Right renal cortex interstitium (tissue), 3 donors: Measurements from ENCODE around the gene MRPS35. TPM values are rescaled to one million over a fixed set of nuclear protein-coding genes. Genes with fewer than 3 reads are reported as not detected.

ENCODE experiments used
- DNase-seq, 3 donors: peaks; one replicate each; pipeline ENCODE4 v3.0.0-alpha.2; 2013; ENCODE audit warnings: low read depth in 3 of 3, low spot score in 2 of 3
- polyA plus RNA-seq, 3 donors: library from polyadenylated mRNA; unstranded; fragments of 120-200 nt; gene quantifications; one replicate each; pipeline ENCODE4 v1.2.1, GENCODE V29; 2013; ENCODE audit not compliant: insufficient read length in 3 of 3

The MRPS35 gene
- polyA plus RNA-seq, 3 donors, result 80.9 to 89.9 (median 87.3) TPM

DNA sequence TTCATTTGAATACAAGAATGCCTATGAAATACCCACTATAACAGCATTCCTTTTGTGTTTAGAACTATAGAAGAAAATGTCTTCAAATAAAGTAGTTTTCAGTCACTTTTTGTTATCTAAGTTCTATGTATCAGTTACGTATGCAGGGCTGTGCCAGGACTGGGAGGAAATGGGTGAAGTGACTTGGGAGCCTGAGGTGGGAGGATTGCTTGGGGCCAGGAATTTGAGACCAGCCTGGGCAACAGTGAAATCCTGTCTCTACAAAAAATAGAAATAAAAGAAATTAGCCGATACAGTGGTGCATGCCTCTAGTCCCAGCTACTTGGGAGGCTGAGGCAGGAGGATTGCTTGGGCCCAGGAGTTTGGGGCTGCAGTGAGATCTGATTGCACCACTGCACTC lies 92.3 kb downstream of the MRPS35 start:
- no peak for DNase-seq

DNA sequence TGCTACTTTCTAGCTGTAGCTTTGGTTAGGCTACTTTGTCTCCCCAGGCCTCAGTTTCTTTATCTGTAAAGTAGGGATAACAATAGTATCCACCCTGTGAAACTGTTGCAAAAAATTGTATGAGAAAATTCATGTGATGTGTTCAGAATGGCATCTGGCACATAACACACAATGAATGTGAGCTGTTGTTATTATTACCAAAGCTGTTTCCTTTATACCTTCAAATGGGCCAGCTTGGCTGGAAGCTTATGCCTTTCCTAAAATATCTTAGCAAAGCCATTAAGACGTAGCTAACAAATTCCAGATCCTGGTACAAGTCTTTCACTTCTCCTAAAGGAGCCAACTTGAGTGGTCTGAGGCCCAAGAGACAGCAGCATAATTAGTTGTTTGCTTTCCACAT lies 94.6 kb downstream of the MRPS35 start:
- no peak for DNase-seq

Other genes with a start within 250 kb of the MRPS35 start
- gene PPFIBP1, start 186.6 kb upstream of the MRPS35 start, polyA plus RNA-seq, result 10 to 100 TPM; 66.9 to 90.8 (median 84.2) TPM
- gene REP15, start 14.4 kb upstream of the MRPS35 start, polyA plus RNA-seq, result 1 to 10 TPM; 2.5 to 2.9 (median 2.8) TPM
- gene KLHL42, start 69.4 kb downstream of the MRPS35 start, polyA plus RNA-seq, result 10 to 100 TPM; 28.0 to 32.8 (median 30.5) TPM
- under 1 TPM in 2 of 3 donors, not detected in 1; 0.24 to 0.25 TPM for gene MANSC4, start 69.4 kb downstream of the MRPS35 start, polyA plus RNA-seq